GM18505 (cell line): ENCODE data around the gene ABCD3.

Experiments
- ATAC-seq: cut with Tn5 transposase; IDR thresholded peaks from one replicate; pipeline ENCODE4 v1.9.1; 2021; ENCODE audit not compliant: unreplicated experiment
- POLR2A ChIP-seq: IDR thresholded peaks from 4 replicates; pipeline ENCODE4 v1.6.1; 2011; ENCODE audit warnings: borderline replicate concordance; ENCODE audit not compliant: insufficient read depth, insufficient read length; ENCODE audit errors: extremely low read depth

The ABCD3 gene

DNA sequence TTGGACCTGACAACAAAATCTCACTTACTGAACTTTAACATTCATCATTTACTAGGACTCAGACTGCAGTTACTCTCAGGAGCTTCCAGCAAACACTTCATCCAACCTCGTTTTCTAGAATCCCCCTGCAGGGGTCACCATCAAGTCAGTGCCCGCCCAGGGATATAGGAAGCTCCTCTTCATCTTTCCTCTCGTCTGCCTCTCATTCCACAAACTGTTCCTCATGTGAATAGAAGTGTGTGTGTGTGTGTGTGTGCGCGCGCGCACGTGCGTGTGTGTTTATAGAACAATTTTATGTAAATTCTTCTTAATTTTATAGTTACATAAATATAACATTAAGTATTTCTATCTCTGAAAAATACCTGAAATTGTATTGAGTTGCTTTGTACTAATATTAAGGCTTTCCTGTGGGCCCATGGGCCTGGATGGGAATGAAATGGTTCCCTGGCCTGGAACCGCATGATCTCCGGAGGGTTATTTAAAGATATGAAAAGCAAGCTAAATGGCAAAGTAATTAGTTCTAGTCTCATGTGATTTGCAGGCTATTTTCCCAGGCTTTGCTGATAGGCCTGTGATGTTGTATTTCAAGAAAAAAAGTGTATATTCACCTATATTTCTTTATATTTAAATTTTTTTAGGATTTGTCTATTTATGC, 21.7 kb upstream of the ABCD3 start:
- no peak for TF ChIP-seq POLR2A
- no peak for ATAC-seq

DNA sequence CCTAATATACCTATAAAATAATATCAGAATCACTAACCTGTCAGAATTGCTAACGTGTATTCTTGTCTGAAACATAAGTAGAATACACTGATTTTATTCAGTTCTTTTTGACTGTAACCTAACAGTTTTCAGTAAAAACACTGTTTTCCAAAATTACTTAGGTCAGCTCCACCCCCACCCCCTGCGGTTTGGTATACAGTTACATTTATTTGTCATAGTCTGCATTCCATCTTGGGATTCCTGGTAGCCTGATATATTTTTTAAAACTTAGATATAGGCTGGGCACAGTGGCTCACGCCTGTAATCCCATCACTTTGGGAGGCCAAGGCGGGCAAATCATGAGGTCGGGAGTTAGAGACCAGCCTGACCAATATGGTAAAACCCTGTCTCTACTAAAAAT, 19.8 kb upstream of the ABCD3 start:
- no peak for TF ChIP-seq POLR2A
- ATAC-seq, result no peak

DNA sequence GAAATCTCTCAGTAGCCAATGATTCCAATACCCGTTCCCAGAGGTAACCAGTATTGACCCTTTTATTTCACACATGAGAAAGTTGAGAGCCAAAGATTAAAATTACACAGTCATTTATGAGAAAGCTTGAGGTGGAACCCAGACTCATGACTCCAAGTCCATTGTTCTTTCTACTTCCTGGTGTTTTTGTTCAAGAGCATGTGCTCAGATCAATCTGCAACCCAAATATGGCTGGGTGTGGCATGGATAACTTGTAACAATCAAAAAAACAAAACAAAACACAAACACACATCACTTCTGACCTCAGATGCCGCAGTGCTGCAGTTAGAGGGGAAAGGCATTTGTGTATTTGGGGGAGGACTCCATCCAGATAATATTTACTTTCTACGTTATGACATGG, 18.7 kb upstream of the ABCD3 start:
- no peak for ATAC-seq
- no peak for TF ChIP-seq POLR2A

DNA sequence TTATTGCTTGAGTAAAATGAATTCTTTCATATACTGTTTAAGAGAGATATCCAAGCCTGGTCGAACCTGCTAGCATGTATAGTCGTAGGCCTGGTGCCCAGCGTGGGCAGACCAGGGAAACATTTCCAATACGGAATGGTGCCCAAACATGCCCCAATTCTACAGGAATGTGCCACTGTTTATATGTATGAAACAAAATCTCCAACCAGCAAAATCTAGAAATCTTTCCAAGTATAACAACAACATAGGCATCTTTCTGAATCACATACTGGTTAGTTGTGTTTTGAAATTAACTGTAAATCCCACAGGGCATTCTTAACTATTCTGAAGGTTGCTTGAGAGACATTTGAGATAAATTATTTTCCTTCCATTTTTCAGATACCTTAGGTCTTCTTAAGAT, 17.0 kb upstream of the ABCD3 start:
- no peak for ATAC-seq

DNA sequence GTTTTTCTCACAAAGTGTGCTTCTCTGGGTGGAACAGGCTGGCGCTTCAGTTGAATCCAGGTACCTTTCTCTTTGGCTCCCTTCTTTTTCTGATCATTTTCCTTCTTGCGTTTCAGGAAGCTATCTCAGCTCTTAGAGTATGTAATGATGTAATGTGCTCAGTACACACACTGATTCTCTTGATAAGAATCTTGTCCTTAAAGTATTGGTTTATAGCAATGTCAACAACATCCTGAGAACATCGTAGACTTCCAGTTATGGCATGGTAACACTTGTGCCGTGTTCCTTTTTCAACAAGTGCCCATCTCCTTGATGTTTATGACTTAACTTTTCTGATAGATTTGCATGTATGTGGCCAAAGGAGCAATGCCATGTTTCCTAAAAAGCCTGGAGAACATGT, 11.7 kb upstream of the ABCD3 start:
- no peak for TF ChIP-seq POLR2A
- no peak for ATAC-seq

More for the DNA sequence above, 17.0 kb upstream of the ABCD3 start:
- no peak for TF ChIP-seq POLR2A

DNA sequence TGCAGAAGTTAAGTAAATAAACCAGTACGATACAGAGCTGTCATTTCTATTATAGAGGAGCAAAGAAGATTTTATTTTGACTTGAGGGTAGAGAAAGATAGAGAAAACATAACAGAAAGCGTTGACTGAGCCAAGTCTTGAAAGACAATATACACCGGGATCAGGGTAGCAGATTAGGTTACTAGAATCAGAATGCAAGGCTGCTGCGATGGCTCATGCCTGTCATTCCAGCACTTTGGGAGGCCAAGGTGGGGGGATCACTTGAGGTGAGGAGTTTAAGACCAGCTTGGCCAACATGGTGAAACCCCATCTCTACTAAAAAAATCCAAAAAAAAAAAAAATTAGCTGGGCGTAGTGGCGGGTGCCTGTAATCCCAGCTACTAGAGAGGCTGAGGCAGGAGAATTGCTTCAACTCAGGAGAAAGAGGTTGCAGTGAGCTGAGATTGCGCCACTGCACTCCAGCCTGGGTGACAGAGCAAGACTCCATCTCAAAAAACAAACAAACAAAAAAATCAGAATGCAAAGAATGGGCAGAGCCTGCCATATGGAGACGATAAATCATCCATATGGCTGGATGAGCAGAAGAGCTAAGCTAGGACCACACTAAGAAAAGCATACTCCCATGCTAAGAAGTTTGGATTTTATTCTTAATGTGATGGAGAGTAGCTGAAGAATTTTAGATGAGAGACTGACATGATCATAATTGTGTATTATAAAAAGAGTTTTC, 9.9 kb upstream of the ABCD3 start:
- no peak for TF ChIP-seq POLR2A
- ATAC-seq, result no peak

DNA sequence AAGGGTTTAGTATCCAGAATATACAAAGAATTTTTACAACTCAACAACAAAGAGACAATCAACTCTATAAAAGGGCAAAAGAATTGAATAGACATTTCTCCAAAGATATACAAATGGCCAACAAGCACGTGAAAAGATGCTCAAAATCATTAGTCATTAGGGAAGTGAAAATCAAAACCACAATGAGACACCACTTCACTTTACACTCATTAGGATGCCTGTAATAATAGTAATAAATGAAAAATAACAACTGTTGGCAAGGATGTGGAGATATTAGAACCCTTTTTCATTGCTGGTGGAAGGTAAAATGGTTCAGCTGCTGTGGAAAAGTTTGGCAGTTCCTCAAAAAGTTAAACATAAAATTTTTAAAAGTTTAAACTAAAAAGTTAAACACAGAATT, 7.0 kb upstream of the ABCD3 start:
- no peak for TF ChIP-seq POLR2A
- peak; percentile 85 for ATAC-seq

DNA sequence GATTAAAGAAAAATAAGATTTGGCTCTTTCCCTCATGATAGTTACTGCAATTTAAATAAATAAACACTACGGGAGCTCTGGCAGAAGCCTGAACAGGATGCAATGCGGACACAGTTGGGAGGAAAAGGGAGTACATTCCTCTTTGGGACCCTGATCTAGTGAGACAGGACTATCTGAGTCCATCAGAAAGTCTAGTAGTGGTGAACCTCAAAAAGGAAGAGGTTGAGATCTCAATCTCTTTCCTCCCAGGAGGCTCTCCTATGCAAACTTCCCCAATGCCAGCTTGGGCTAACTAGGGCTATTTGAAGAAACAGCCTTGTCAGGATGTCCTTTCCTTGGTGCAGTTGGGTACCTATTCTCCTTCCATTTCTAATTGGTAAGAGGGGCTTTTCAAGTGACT, 4.9 kb upstream of the ABCD3 start:
- TF ChIP-seq POLR2A, result no peak
- ATAC-seq, result no peak

DNA sequence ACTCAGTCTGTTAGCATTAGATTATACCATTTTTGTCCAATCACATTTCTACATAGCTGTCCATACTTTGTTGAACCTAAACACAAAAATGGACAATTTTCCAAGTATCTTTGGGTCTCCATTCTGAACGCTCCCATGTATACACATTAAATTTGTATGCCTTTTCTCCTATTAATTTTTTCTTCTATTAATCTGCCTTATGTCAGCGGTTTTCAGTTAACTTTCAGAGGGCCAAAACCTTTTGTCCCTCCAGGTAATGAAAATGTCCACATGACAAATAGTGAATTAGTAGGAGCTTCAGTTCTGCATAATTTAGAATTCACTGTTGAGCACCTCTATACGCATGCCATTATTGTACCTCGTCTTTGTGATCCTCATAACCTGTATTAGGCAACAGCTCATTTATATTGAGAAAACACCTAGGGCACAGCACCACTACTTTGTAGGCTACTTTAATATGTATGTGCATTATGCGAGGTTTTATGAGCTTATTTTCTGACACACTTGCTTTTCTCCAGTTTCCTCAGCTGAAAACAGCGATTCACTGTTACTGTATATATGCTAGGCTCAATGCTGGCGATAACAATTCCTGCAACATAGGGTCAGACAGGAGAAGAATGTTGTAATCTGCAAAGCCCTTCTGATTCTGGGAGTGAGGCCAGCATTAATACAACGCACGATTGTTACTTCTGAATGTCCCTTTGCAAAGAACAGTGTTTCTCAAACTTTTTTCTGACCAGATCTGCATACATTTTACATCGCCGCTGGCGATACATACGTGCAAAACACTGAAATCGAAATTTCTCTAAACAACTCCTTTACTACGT, 1.1 kb upstream of the ABCD3 start:
- TF ChIP-seq POLR2A, result no peak
- no peak for ATAC-seq

DNA sequence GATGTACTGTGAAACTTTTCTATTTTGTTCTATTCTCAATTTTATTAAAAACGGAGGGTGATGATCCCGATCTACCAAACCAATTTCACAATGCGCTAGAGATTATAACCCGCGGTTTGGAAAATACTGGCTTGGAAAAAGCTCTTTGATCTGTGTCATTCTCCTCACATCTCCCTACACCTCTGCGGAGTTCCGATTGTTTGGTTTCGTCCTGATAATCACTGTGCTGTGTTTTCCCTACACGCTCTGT, 536 bp upstream of the ABCD3 start:
- no peak for TF ChIP-seq POLR2A
- no peak for ATAC-seq

DNA sequence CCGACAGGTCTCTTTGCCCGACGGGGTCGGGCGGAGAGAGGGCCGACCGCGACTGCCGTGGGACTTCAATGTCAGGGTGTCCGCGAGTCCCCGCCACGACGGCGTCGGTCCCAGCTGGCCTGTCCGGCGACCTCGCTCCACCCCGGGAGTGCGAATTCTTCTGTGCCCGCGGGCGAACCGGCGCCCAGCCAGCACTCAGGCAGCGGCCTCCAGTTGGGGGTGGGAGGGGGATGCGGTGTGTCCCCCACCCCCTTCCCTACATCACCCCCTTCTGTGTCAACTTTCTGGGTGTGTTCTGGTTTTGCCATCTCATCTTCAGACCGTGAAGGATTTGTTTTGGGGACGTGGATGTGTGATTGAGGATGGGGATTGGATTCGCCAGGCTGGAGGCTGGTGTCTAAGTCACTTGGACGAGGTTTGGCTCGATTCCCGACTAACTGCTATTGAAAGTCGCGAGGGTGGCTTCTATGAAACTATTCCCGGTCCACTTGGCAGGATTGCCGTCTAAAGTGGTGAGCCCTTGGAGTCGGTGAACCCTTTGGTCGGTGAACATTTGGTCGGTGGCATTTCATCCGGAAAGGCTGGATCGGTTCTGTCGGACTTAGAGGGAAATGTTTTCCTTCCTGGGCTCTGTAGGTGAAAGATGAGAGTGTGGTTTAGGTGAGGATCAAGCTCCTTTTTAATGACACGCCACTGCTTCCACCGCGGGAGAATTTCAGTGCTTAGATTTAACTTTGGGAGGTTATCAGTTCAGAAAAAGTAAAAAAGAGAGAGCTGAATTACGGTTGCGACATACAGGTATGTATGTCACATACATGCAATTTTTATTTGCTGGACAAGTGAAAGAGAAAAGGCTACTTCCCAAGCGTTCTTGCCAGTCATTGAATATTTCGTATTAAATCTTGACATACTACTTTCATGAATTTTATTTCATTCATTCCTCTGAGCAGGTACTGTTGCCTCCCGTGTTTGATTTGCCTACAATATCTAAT, 771 bp downstream of the ABCD3 start:
- ATAC-seq, result peak; percentile 26
- TF ChIP-seq POLR2A, result no peak

DNA sequence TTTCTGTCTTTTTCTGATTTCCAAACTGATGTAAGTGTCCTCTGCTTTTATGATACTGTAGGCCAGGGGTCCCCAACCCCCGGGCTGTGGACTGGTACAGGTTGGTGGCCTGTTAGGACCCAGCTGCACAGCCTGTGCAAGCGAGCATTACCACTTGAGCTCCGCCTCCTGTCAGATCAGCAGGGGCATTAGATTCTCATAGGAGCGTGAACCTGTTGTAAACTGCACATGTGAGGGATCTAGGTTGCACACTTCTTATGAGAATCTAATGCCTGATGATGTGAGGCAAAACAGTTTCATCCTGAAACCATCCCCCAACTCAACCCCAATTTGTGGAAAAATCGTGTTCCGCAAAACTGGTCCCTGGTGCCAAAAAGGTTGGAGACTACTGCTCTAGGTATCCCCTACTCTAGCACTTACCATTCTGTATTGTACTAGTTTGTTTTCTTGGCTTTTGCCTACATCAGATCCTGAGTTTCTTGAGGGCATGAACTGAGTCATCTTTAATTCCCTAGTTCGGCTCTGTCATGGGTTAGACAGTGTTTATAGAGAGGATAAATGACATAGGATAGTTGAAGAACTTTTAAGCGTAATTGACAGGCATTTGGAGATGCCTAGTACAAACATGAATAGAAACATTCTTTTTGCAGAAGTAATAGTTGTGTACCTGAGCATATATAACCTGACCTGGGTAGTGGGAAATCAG, 4.1 kb downstream of the ABCD3 start:
- ATAC-seq, result no peak
- TF ChIP-seq POLR2A, result no peak
